GM15510 (cell line): ENCODE results near the gene LTBP1.

ENCODE experiments used
- POLR2A ChIP-seq: IDR thresholded peaks from 3 replicates; pipeline ENCODE4 v1.6.1; 2011; ENCODE audit warnings: borderline replicate concordance; ENCODE audit not compliant: insufficient read length; ENCODE audit errors: extremely low read depth

LTBP1 gene

DNA sequence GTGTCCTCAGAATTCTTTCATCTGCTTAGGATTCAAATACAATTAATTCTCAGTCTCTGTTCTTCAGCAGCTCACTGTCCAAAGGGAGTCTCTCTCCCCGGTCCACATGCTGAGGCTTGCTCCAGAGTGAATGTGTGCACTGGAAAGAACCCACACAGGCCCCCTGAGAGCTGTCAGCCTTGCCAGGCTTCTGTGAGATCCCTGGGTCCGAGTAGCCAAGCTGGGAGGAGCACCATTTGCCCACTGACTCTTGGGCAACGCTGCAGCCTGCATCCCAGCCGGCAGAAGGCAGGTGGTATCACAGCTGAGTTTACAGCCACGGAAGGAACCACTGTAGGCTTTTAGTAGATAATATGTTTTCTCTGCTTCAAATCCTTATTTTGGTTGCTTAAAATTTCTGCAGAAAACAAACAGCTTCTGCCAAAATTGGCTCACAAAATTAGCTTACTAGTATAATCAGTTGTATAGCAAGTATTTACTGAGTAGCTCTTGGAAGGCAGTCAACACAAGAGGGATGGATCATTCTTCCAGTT is 21.4 kb upstream of the LTBP1 start:
- TF ChIP-seq POLR2A = no peak

DNA sequence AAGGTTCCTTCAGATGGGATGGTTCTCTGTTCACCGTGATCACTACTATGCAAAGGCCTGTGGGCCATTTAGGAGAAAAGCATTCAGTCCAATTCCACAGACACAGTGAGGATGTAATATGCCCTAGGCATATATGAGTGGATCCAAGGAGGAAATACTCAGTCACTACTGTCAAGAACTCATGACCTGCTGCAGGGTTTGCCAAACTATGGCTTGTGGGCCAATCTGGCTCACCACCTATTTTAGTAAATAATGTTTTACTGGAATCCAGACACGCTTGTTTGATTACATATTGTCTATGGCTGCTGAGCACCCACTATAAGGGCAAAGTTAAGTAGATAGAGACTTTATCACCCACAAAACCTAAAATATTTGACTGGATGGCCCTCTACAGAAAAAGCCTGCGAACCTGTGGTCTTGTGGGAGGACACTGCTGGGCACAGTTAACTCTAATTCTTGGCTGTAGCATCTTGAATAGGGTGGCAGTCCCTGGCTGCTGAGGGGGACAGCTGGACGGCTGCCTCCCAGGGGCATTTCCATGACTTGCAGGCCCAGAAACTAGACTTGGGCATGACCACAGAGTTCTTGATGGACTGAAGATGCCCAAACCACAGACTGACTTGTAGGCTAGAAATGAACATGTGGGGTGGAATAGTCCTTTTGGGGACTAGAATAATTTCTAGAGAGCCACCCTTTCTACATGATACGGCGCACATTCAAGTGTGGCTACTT is 20.6 kb upstream of the LTBP1 start:
- no peak for TF ChIP-seq POLR2A

- TF ChIP-seq POLR2A = no peak
These were observed 20.1 kb upstream of the LTBP1 start for GRCh38 chr2:32926708-32927084.

GRCh38 chr2:32930436-32930835 is 16.3 kb upstream of the LTBP1 start:
- no peak for TF ChIP-seq POLR2A

DNA sequence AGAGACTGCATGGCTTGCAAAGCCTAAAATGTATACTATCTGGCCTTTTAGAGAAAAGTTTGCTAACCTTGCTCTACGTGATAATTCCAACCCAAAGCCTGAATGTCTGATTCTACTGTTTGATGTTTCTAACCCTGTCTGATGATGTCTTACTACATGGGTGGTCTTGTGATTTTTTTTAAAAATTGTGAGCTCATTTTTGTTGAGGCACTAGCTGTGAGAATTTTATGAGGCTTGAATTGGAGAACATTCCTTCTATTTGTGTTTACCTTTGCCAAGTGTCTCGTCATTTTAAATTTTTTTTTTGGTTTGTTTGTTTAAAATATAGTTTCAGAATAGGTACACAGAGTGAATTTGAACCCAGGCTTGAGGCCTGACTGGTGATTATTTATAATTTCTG is 15.2 kb upstream of the LTBP1 start:
- TF ChIP-seq POLR2A = no peak

- no peak for TF ChIP-seq POLR2A
These were observed 14.6 kb upstream of the LTBP1 start for GRCh38 chr2:32931945-32932709.

DNA sequence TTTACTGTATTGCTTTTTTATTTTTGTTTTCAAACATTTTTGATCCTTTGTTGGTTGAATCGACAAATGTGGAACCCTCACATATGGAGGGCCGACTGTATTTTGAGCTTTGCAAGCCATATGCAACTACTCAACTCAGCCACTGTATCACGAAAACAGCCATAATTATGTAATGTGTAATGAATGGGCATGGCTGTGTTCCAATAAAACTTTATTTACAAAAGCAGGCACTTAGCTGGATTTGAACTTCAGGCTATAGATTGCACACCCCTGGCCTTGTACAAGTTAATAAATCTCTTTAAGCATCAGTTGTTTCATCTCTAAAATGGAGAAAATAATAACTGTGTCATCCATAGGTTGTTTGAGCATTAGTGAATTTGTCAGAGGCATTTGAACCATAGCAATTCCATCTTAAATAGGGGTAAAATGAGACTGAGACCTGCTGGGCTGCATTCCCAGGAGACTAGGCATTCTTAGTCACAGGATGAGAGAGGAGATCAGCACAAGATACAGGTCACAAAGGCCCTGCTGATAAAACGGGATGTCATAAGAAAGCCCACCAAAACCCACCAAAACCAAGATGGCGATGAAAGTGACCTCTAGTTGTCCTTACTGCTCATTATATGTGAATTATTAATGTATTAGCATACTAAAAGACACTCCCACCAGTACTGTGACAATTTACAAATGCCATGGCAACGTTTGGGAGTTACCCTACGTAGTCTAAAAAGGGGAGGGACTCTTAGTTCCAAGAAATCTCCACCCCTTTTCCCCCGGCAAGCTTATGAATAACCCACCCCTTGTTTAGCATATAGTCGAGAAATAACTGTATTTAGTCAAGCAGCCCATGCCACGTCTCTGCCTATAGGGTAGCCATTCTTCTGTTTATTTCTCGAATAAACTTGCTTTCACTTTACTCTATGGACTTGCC is 13.7 kb upstream of the LTBP1 start:
- TF ChIP-seq POLR2A = no peak

- no peak for TF ChIP-seq POLR2A
These were observed 13.0 kb upstream of the LTBP1 start for GRCh38 chr2:32933756-32934095.

DNA sequence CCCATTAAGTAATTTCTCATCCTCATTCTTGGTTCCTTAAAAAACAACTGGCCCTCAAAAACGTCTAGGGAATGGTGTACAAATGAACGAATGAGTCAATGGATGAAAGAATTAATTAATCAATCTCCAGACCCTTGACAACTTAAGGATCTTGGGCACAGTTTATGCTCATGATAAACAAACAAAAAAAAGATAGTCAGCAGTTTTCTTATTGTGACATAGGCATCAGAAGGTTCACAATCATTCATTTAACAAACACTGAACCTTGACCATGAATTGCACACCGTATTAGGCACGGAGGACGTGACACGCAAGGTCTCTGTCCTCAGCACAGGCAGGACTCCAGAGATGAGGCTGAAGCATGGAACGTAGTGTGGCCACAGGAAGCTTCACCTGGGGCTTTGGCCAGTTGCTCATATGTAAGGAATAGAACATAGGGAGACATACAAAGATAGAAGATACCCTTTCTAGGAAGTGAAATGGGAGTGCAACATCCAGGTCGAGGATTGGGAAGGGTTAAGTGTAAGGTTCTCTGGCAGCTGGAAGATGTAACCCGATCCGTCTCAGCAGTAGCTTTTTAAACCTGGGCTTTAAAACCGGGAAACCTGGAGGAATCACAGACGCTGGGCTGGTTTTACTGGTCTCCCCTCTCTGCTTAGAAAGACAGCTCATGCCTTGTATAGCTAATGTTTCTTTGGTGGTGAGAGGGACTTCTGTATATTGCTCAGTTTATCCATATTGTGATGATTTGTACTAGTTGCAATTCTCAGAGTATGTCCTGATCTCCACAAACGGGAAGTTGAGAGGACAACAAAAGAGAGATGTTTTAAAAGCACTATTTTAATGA is 8.9 kb upstream of the LTBP1 start:
- no peak for TF ChIP-seq POLR2A

DNA sequence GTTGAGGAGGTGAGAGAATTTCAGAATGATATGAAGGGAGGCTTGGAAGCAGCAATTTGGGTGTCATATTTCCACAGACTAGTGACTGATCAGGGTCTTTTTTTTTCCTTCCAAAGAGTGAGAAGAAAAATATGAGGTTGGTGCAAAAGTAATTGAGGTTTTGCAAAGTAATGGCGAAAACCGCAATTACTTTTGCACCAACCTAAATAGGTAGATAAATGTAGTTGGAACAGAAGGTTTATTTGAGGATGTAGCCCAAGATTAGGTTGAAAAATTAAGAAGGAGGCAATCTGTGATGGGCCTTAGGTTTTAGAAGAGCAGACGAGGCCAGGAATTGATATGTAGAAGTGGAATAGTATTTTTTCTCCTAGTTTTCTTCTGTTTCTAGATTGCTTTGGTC is 7.8 kb upstream of the LTBP1 start:
- TF ChIP-seq POLR2A = no peak

DNA sequence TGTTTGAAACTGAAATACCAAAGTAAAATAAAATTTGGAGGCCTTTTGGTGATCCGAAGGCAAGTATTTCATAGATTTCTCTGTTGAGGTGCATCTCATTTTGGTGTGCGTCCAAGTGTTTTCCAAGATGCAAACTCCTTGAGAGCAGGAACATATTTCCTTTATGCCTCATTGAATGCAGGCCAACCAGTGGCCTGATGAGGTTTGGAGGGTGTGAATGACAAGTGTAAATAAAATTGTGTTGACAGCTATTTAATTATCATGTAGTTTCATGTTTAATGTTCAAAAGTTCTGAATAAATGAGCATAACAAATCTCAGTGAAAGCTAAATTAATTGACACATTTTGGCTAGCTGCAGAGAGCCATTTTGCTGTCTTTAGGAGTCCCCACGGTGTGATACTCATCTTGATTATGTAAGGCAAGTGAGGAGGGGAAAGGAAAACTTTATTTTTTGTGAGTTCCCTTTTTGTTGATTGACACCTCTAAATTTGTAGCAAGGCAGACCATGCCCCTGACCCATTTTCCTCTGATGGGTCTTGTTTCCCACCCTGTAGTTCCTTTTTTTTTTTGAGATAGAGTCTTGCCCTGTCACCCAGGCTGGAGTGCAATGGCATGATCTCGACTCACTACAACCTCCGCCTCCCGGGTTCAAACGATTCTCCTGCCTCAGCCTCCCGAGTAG is 6.3 kb upstream of the LTBP1 start:
- no peak for TF ChIP-seq POLR2A

DNA sequence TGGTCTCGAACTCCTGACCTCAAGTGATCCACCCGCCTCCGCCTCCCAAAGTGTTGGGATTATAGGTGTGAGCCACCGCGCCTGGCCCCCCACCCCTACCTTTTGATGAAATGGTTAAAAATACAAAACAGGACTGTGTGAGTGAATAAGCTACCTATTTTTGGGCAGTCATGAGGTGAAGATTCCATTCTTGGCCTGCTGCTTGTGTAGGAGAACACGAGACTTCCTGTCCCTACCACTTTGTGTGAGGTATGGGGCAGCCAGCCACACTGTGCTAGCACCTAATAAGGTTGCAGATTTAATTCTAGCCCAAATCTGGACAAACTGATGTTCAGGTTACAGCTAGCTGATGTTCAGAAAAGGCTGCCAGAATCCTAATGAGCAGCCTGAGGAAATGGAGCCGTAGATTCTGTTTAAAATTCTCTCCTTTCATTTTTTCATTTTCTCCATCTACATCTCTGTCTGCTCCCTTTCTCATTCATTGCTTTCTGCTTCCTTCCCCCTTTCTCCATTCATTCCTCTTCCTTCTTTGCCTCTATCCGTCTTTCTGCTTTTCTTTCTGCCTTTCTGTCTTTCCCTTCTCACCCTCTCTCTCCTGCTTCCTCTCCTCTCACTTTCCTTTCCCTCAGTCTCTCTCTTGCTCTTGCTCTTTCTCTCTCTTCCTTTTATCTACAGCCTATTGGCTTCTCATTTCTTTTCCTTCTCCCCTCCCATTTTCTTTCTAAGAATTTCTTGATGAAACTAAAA is 4.6 kb upstream of the LTBP1 start:
- TF ChIP-seq POLR2A = no peak
